Mucosa of descending colon (tissue), 3 donors: ENCODE results near the gene CHD2. TPM values are rescaled to one million over a fixed set of nuclear protein-coding genes. Genes with fewer than 3 reads are reported as not detected.

Experiments used
- ATAC-seq: fragments of 200-7000 bp; cut with Tn5 transposase; one replicate; pipeline ENCODE4 v1.9.1; 2020; ENCODE audit warnings: mild to moderate bottlenecking, moderate library complexity
- DNase-seq, 3 donors: peaks; one replicate each; pipeline ENCODE4 v3.0.0-alpha.2; 2020
- H3K36me3 ChIP-seq: fragments of 200-600 bp; one replicate; pipeline ENCODE4 v1.8.0; 2021; ENCODE audit warnings: low read depth, mild to moderate bottlenecking
- H3K4me1 ChIP-seq: fragments of 200-600 bp; one replicate; pipeline ENCODE4 v1.8.0; 2021; ENCODE audit warnings: low read depth, mild to moderate bottlenecking
- H3K4me3 ChIP-seq: fragments of 200-600 bp; one replicate; pipeline ENCODE4 v1.8.0; 2021; ENCODE audit warnings: mild to moderate bottlenecking
- H3K9me3 ChIP-seq: fragments of 200-600 bp; one replicate; pipeline ENCODE4 v1.8.0; 2021; ENCODE audit warnings: mild to moderate bottlenecking
- CTCF ChIP-seq: fragments of 200-600 bp; IDR thresholded peaks from one replicate; pipeline ENCODE4 v1.8.0; 2022; ENCODE audit warnings: antibody characterized with exemption, mild to moderate bottlenecking
- intact Hi-C, 2 donors: fragments of 100-400 bp; cut with DNase I in 1 of 2; cut with micrococcal nuclease in 1 of 2; formaldehyde crosslinking; loops; one replicate each; pipeline versions ENCODE4 v1.11.0 to v1.11.1; 2022; cut with DNase I, micrococcal nuclease
- total RNA-seq, 3 donors: library from RNA; stranded (reverse); fragmentation: NEBNext Ultra II Directional in 2 of 3; extraction: Animal tissue kit (Norgen Biotek cat#: 25700) in 2 of 3; gene quantifications; one replicate each; pipeline versions ENCODE4 v1.2.1 to v1.2.4, GENCODE V29; 2021 to 2023
- donor health status: DM: no; HTN: no; CAD: no; lungs with moderate emphysema.
- donor health status: DM: no; HTN: no; CAD: no.
- donor health status: DM: no; HTN: yes; CAD: no.

The CHD2 gene
- total RNA-seq, 3 donors from 2014 or later = 86.2 to 128 (median 110) TPM

GRCh38 chr15:92893200-92893599 is 6.9 kb upstream of the CHD2 start:
- TF ChIP-seq CTCF = no peak
- Histone ChIP-seq H3K36me3 (peaks cover 8% of the 10 kb centered on the region), H3K4me1 (peaks cover 41% of the 10 kb centered on the region), H3K4me3 (no peak overlapping the region), H3K9me3 (no peaks in the 10 kb centered on the region)
- ATAC-seq (no peak), DNase-seq (no peak)
- intact Hi-C loops = no loop called here

GRCh38 chr15:92896561-92896960 is 3.6 kb upstream of the CHD2 start:
- intact Hi-C loops = no loop called here
- ATAC-seq (no peak), DNase-seq (no peak)
- H3K4me3 ChIP-seq = no peak overlapping the region
- H3K9me3 ChIP-seq = no peaks in the 10 kb centered on the region
- TF ChIP-seq CTCF = no peak
- peaks cover 30% of the 10 kb centered on the region for H3K4me1 ChIP-seq
- H3K36me3 ChIP-seq = peaks cover 8% of the 10 kb centered on the region

GRCh38 chr15:92897620-92898019 is 2.5 kb upstream of the CHD2 start:
- Histone ChIP-seq H3K4me3 (no peak overlapping the region), H3K9me3 (no peaks in the 10 kb centered on the region), H3K36me3 (peaks cover 2% of the 10 kb centered on the region), H3K4me1 (peaks cover 30% of the 10 kb centered on the region)
- intact Hi-C loops = no loop called here
- ATAC-seq (no peak), DNase-seq (no peak)
- TF ChIP-seq CTCF = no peak

- Histone ChIP-seq H3K36me3 (no peaks in the 10 kb centered on the region), H3K4me3 (no peak overlapping the region), H3K9me3 (no peaks in the 10 kb centered on the region), H3K4me1 (peaks cover 30% of the 10 kb centered on the region)
- TF ChIP-seq CTCF = no peak
- no peak for DNase-seq
- no peak for ATAC-seq
- intact Hi-C loops = no loop called here
Measured at GRCh38 chr15:92898988-92899582, 1.0 kb upstream of the CHD2 start.

GRCh38 chr15:92899601-92899947 is 550 bp upstream of the CHD2 start:
- ATAC-seq (no peak), DNase-seq (no peak)
- Histone ChIP-seq H3K4me3 (no peak overlapping the region), H3K4me1 (peaks cover 28% of the 10 kb centered on the region), H3K9me3 (no peaks in the 10 kb centered on the region), H3K36me3 (no peaks in the 10 kb centered on the region)
- intact Hi-C loops = no loop called here
- TF ChIP-seq CTCF = no peak

GRCh38 chr15:92900731-92901071 is 577 bp downstream of the CHD2 start:
- intact Hi-C loops = loop anchor here in 1 of 2 donors (5.0 kb wide), 1 partner anchor 88 kb away; no protein-coding TSS in a partner anchor
- no peak for ATAC-seq
- TF ChIP-seq CTCF = no peak
- H3K4me1 ChIP-seq = peaks cover 27% of the 10 kb centered on the region
- no peak for DNase-seq
- peak overlapping the region; percentile 27 for H3K4me3 ChIP-seq
- H3K9me3 ChIP-seq = no peaks in the 10 kb centered on the region
- H3K36me3 ChIP-seq = no peaks in the 10 kb centered on the region
